Choroid plexus epithelial cell (primary cell): ENCODE results near the gene PVALB.

Source experiments
- DNase-seq: peaks from one replicate; pipeline ENCODE4 v3.0.0-alpha.2; 2010; ENCODE audit warnings: low read depth
- H3K4me3 ChIP-seq: 2 replicates; pipeline ENCODE4 v1.5.1; 2011; ENCODE audit warnings: low read depth, mild to moderate bottlenecking, control low read depth, low read length, moderate library complexity
- TF ChIP-seq, protein P1 (sequence below): conservative IDR thresholded peaks from 2 replicates; pipeline ENCODE4 v1.5.1; 2011; ENCODE audit warnings: low read depth, mild to moderate bottlenecking, control low read depth, inconsistent platforms, low read length, moderate library complexity

The PVALB gene, protein sequence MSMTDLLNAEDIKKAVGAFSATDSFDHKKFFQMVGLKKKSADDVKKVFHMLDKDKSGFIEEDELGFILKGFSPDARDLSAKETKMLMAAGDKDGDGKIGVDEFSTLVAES

DNA sequence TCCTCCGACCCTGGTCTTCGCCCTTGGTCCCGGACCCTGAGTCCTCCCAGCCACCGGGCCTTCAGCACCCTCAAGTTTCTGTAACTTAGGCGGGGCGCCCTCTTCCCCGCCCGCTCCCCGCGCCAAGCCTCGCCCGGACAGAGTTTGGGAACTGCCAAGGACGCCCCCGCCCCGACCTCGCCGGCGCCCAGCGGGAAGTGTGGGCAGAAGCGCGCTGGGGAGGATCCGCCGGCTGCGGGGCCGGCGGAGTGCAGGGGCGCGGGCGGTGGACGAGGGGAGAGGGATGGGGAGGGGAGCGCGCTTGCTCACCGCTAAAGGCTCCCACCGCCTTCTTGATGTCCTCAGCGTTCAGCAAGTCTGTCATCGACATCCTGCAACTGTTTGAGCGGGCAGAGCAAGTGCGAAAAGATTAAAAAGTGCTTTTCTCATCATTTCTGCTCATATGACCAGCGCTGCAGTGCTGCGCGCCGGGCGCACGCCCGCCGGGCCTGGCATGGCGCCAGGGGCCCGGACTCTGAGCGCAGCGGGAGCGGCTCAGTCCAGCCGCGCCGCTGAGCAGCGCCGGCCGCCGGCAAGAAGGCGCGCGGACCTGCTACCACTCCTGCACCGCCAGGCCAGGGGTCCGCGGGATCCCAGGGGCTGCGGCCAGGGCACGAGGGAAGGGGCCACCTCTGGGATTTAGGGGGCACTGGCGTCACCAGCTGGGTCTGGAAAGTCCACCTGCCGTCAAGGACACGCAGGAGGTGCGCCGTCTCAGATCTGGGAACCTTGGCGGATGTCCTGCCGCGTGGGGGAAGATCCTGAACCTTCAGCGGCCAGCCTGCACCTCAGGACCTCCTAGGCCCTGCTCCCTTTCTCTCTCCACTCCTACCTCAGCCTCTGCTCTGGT, at the start of gene PVALB:
TSS of gene PVALB (minus strand) at position 400 of the 889 bp plus-strand sequence. CDS start at position 370, 30 bp downstream.
- DNase-seq, result peak; percentile 67
- H3K4me3 ChIP-seq, result no peak within 1 kb of the TSS

DNA sequence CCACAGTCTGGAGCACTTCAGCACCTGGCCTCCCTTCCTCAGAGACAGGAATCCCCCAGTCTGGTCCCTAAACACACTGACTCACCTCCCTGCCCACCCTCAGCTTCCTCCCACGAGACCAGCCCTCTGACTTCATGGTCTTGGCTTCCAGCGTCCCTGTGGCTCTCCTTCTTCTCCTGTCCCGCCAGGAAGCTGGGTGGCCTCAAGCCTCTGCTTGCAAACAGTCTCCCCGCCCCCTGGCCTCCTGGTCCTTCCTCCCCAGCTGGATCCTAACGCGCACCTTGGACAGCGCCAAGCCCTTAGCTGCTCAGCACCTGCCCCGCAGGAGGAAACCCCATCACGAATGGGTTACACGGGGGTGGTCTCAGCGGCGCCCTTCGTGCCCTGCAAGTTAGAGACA, 48.5 kb upstream of the PVALB start:
- H3K4me3 ChIP-seq, result no peak overlapping the region
- TF ChIP-seq, protein P1, sequence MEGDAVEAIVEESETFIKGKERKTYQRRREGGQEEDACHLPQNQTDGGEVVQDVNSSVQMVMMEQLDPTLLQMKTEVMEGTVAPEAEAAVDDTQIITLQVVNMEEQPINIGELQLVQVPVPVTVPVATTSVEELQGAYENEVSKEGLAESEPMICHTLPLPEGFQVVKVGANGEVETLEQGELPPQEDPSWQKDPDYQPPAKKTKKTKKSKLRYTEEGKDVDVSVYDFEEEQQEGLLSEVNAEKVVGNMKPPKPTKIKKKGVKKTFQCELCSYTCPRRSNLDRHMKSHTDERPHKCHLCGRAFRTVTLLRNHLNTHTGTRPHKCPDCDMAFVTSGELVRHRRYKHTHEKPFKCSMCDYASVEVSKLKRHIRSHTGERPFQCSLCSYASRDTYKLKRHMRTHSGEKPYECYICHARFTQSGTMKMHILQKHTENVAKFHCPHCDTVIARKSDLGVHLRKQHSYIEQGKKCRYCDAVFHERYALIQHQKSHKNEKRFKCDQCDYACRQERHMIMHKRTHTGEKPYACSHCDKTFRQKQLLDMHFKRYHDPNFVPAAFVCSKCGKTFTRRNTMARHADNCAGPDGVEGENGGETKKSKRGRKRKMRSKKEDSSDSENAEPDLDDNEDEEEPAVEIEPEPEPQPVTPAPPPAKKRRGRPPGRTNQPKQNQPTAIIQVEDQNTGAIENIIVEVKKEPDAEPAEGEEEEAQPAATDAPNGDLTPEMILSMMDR, result no peak
- no peak for DNase-seq

More for the DNA sequence above, at the start of gene PVALB:
- TF ChIP-seq, protein P1, result no peak

DNA sequence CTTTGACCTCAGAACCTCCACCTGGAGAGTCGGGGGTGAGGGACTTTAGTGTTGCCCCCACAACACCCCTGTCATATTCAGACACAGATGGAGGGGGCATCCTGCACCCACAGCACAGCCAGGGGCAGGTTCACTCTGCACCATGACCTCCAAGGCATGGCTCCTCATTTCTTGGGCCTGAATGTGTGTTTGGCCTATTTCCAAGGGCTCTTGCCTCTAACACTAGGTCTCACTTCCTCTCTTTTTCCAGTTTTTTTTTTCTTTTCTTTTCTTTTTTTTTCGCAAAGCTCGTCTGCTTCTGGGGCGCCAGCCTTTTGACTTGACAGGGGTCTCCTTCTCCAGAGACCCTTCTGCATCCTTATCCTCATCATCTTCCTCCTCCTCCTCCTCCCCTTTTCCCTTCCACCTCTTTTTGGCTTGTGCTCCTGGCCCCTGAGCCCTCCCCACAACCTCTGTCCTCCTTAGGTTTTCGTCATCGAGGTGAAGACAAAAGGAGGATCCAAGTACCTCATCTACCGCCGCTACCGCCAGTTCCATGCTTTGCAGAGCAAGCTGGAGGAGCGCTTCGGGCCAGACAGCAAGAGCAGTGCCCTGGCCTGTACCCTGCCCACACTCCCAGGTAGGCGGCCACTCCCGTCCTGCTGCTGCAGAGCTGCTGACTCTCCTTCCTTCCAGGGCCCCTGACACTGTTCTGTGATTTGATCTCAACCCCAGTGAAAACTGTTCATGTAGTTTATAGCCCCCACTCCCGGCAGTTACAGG, 47.8 kb upstream of the PVALB start:
- DNase-seq, result no peak
- TF ChIP-seq, protein P1, result no peak

DNA sequence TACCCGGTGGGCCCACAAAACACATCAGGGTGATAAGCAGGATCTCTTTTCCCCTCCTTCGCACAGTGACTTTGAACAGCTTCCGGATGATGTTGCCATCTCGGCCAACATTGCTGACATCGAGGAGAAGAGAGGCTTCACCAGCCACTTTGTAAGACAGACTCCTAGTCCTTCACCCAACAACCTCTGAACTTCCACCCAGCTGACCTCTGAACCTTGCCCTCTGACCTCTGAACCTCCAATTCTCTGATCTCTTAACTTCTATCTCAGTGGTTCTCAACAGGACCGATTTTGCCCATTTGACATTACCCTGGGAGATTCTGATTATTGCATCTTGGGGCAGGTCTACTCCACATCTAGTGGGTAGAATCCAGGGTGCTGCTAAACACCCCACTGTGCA, 47.1 kb upstream of the PVALB start:
- TF ChIP-seq, protein P1, result no peak
- DNase-seq, result no peak
- H3K4me3 ChIP-seq, result no peak overlapping the region

More for the DNA sequence above, 47.8 kb upstream of the PVALB start:
- no peak overlapping the region for H3K4me3 ChIP-seq

DNA sequence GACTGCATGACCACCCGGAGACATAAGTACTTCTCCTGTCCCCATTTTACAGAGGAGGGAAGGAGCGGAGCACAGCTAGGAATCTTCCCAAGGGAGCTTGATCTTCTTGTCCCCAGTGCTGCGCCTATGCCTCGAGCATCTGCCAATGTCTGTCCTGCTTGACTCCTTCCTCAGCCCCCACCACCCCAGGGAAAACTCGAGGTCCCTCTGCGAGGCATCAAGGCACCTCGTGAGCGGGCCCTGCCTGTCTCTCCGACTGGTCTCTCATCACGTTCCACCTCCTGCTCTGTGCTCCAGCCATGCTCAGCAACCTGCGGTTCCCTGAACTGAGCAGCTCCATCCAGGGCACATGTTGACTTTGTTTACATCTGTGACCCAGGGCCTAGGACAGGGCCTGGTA, 46.4 kb upstream of the PVALB start:
- TF ChIP-seq, protein P1, result no peak
- H3K4me3 ChIP-seq, result no peak overlapping the region
- no peak for DNase-seq

DNA sequence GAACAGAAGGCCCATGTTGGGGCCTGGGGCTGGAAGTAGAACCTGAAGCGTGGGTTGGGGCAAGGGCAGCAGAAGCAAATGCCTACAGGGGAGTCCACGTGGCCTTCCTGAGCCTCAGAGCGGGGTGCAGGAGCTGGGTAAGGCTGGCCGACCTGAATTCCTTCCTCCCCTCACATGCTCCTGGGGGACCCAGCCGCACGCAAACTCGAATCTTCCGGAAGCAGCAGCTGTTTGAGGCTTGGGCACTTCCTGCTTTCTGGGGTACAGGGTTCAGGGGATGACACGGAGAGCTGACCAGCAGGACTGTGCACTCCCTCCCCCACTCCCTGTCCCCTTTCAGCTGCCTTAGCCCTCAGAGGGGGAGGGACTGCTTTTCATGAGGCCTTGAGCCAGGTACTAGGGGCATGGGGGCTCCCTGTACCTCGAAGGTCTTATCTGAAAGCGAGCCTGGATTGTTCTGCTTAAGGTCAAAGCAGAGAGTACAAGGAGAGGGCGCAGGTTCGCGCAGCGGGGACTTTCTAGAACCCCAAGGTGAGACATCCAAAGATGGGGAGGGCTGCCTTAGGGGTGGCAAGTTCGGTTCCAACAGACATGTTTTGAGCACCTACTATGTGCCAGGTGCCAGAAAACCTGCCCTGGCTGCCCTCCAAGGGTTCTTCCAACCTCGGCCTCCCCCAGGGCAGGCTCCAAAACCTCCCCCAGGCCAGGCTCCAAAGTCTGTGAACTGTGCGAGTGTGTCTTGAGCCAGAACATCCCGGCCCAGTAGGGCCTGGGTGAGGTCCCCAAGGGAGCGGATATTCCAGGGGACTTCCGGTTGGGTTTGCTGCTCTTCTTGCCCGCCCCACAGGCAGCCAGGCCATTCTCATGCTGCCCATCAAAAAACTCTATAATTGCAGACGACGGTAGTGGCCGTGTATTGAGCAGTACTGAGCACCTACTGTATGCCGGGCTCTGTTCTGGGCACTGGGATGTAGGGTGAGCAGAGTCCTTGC, 45.7 kb upstream of the PVALB start:
- no peak overlapping the region for H3K4me3 ChIP-seq
- no peak for DNase-seq

More for the DNA sequence above, 45.7 kb upstream of the PVALB start:
- TF ChIP-seq, protein P1, result no peak
